LoVo (cell line): ENCODE data around the gene KDM6B.

Experiments used
- DNase-seq: peaks from one replicate; pipeline ENCODE4 v3.0.0-alpha.2; 2016; ENCODE audit warnings: low spot score

Gene KDM6B

DNA sequence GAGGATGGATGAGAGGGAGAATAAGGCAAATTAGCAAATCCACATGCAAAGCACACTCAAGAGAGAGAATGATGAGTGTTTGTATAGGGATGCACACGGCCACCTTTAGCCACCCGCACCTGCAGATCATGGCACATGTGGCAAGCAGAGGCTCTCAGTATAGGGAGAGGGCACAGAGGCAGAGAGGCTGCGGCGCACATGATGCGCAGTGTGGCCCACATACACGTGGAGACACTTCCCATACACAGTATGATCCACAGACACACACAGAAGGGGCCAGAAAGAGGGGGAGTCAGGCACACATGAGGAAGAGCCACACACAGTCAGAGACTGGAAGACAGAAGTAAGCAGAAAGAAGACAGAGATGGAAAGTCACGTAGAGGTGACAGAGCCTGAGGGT, 48.1 kb downstream of the KDM6B start:
- DNase-seq: no peak

DNA sequence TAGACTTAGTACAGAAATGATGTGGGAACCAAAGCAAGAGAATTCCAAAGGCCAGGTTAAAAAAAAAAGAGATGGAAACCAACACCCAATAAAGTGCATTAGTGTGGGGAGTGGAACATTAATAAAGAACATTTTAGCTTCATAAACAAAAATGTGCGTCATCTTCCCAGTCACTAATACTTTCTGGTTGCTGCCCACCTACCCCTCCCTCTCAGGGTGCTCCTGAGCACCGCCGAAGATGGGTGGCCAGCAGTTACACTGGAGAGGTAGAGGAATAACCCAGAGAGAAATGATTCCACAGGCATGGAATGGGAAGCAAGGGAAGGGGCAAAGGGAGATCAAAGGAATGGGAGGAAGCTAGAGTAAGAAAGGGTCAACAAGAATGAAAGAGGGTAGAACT, 48.6 kb downstream of the KDM6B start:
- no peak for DNase-seq
